HG02885 (cell line): Measurements from ENCODE around the gene CIDEC.
"Not testable (repeated sequence)": the region's sequence is repeated elsewhere in the genome, so short reads cannot be mapped to it uniquely, and the experiment has no call there.

Experiments used
- ATAC-seq: cut with Tn5 transposase; IDR thresholded peaks from one replicate; pipeline ENCODE4 v1.9.1; 2021; ENCODE audit warnings: mild to moderate bottlenecking; ENCODE audit not compliant: unreplicated experiment, poor library complexity

CIDEC gene

DNA sequence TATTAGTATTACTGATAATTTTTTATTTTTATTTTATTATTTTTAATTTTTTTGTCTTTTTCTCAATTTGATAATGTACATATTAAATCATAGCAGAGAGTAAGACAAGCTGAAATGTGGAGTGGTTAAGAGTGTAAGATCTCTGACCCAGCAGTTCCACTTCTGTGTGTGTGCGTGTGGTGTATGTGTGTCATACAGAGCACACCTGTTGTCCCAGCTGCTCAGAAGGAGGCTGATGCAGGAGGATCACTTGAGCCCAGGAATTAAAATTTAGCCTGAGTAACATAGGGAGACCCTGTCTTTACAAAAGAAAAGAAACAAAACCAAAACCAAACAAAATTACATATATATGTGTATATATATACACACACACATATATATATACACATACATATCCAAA, 1.4 kb upstream of the CIDEC start:
- no peak for ATAC-seq

DNA sequence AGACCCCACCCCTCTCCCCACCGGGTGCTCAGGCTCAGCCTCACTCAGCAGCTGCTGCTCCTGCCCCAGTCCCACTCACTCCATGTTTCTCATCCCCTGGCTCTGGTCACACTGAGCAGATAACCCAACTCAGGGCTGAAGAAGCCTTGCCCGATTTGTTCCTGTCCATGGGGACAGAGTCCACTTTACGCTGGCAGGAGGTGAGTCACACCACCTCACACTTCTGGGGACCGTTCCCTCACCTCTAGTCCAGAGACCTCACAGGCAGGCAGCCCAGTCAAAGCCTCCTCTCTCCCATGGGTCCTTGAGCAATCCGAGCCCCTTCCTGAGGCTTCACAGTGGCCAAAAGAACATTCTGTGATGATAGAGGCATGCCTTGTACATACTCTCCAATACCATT, 1.4 kb downstream of the CIDEC start:
- no peak for ATAC-seq

DNA sequence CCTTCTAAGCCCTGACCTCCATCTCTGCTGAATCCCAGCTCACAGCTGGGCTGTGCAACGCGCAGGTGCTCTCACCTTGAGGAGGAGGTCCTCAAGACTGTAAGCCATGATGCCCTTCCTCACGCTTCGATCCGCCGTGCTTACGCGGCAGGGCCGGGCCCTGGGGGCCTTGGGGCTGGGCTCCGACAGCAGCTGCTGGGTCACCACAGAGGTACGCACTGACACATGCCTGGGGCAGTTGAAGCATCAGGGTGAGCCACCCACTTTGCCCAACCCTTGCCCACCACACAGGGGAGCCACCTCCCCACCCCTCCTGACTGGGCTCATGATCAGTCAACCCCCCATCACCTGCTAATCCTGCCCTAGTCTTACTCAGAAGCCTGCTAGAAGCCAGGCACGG, 3.1 kb downstream of the CIDEC start:
- ATAC-seq, result no peak

DNA sequence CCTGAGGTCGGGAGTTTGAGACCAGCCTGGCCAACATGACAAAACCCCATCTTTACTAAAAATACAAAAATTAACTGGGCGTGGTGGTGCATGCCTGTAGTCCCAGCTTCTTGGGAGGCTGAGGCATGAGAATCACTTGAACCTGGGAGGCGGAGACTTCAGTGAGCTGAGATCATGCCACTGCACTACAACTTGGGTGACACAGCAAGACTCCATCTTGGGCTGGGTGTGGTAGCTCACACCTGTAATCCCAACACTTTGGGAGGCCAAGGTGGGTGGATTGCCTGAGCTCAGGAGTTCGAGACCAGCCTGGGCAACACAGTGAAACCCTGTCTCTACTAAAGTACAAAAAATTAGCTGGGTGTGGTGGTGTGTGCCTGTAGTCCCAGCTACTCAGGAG, 3.8 kb downstream of the CIDEC start:
- ATAC-seq, result not testable (repeated sequence)

DNA sequence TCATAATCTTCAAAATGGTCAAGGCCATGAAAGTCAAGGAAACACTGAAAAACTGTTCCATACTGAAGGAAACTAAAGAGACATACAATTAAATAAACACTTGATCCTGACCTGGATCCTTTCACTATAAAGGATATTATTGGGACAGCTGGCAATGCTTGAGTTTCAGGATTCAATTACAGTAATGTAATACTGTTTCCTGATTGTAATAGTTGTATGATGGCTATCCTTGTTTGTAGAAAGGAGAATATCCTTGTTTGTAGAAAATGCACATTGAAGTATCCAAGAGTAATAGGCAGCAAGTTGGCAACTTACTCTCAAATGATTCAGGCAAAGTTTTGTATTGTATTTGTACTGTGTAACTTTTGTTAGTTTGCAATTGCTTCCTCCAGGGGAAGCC, 4.6 kb downstream of the CIDEC start:
- ATAC-seq, result no peak

DNA sequence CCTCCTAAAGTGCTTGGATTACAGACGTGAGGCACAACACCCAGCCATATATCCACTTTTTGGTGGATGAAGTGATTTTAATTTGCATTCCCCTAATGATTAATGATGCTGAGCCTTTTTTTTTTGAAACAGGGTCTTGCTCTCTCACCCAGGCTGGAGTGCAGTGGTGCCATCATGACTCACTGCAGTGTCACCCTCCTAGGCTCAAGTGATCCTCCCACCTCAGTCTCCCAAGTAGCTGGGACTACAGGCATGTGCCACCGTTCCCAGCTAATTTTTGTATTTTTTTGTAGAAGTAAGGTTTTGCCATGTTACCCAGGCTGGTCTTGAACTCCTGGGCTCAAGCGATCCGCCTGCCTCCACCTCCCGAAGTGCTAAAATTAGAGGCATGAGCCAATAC, 8.0 kb downstream of the CIDEC start:
- ATAC-seq, result not testable (repeated sequence)

DNA sequence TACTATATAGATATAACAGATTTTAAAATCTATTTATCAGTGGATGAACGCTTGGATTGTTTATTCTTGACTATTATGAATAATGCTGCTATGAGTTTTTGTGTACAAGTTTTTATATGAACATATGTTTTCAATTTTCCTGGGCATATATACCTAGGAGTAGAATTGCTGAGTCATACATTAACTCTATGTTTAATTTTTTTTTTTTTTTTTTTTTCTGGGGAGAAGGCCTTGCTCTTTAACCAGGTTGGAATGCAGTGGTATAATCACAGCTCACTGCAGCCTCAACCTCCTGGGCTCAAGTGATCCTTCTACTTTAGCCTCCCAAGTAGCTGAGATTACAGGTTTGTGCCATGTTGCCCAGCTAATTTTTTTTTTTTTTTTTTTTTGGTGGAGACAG, 9.1 kb downstream of the CIDEC start:
- no peak for ATAC-seq

DNA sequence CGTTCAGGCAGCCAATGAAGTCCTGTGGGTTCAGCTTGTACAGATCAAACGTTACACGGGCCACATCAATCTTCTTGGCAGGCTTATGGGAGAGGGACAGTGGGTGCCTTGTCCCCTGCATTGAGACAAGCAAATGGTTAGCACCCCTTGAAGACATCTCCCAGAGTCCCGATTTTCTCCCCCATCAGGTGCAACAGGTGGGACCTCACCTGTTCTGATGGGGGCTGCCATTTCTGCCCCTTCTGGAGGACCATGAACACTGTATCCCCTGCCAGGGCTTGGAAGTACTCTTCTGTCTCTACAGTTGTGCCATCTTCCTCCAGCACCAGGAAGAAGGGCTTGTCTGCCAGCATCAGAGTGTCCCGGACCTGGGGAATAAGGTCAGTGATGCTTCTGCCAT, 10.1 kb downstream of the CIDEC start:
- ATAC-seq, result no peak

DNA sequence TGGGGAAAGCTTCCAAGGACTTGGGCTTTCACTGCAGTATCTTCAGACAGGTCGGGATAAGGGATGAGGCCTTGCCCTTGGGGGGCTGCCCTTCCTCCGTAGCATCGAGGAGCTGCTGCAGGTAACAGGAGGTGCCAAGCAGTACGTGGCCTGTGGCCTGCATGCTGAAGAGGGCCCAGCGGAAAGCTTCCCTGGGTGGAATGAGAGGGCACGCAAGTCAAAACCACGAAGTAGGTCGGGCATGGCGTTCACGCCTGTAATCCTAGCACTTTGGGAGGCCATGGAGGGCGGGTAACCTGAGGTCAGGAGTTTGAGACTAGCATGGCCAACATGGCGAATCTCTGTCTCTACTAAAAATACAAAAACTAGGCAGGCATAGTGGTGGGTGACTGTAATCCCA, 12.9 kb downstream of the CIDEC start:
- no peak for ATAC-seq

DNA sequence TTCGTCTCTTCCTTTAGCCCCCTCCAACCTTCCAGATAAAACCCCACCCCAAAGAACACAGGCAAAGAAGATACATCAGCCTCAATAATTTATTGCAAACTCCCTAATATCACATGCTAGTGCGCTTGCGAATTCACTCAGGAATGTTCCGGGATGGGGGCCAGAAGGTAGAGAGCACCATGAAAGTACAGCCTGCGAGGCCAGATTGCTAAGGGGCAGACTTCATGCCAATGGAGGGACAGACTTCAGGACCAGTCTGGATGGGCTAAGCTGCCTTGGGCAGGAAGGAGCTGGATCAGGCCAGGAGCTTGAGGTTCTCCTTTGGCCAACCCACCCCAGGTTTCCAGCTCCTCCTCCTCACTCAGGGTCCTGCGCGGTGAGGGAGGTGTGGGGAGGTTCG, 13.4 kb downstream of the CIDEC start:
- ATAC-seq, result no peak

DNA sequence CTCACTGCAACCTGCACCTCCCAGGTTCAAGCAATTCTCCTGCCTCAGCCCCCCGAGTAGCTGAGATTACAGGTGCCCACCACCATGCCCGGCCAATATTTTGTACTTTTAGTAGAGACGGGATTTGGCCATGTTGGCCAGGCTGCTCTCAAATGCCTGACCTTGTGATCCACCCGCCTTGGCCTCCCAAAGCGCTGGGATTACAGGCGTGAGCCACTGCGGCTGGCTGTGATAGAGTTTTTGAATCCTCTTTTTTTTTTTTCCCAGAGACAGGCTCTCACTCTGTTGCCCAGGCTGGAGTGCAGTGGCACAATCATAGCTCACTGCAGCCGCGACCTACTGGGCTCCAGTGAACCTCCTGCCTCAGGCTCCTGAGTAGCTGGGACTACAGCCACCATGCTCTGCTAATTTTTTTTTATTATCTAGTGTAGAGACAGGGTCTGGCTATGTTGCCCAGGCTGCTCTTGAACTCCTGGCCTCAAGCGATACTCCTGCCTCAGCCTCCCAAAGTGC, 14.9 kb downstream of the CIDEC start:
- not testable (repeated sequence) for ATAC-seq

DNA sequence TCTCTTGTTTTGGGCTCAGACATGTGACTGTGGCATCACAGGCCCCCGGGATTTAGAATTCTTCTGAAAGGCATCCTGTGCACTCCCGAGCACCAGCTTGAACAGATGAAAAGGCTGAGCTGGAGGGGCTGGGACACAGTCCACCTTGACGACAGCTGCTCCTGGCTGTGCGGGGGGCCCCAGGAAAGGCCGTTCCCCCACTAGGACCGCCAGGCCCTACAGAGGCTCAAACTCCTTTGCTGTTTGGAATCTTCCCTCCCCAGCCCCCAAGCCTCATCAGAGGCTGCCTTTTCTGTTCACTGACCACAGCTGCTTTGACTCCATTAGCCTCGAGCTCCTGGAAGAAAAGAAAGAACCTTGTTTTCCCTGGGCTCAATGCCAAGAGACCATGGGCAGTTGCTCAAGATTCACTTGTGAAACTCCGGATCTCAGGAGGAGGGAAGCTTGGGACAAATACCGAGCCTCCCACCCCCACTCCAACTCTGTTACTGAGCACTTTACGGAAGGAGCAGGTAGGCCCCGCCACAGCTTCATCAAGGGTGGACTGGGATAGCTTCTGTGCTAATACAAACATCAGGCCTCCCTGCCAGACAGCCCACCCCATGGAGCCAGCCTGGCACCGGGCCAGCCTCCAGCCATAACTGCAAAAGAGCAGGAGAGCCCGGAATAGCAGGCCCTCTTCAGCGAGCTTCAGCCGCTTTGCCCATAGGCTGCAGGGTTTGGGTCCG, 15.7 kb downstream of the CIDEC start:
- ATAC-seq, result no peak

DNA sequence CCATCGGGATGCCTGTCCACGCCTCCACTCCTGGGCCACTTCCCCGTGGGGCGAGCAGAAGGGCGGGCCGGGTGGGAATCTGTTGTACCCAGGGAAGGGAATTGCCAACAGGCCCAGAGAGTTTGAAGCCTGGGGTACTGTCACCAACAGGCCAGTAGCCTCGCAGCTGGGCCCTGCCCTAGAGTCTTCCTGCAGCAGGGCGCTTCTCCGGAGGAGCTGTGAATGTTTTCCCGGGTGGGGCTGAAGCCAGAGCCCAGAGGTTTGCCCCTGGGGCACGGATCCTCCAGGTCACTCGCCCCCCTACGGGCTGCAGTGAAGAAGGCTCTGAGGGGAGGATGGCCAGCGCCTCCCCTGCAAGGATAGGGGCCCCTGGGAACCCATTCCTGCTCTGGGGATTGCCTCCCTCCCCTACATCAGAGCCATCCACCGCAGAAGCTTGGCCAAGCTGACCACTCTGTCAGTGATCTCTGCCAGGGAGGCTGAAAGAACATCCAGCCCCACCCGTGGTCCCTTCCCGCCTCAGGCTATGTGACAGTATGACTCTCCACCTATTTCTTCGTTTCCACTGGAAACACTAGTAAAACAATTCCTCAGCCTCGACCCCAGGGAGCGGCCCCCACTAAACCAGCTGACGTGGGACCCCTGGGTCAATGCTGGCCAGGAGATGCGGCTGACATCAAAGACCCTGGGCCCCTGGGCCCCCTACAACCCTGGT, 16.8 kb downstream of the CIDEC start:
- ATAC-seq, result no peak

DNA sequence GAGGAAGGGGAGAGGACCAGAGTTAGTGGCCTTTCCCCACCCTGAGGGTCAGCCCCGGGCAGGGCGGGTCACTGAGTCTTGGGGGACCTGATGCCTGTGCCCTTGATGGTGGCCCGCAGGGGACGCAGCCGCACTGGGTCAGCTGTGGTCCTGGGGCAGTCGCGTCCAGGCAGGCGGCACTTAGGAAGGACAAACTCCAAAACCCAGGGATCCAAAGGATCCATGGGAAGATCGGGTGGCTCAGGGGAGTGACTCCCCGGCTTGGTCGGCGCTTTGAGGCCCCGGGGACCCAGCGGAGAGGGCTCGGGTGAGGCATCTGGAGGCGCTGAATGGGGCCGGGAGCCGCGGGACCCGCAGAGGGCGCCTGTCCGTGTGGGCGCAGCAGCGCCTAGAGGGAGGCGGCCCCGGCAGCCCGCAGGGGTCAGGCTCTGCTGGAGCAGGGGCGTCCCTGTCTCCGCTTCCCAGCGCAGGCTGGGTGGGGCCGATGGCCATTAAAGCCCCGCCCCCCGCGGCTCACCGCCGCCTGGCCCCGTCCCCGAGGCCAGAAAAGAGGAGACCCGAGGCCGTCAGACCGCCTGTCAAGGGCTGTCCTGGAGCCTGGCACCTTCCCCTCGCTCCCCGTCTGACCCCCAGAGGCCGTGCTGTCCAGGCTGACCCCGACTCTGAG, 17.5 kb downstream of the CIDEC start:
- no peak for ATAC-seq

DNA sequence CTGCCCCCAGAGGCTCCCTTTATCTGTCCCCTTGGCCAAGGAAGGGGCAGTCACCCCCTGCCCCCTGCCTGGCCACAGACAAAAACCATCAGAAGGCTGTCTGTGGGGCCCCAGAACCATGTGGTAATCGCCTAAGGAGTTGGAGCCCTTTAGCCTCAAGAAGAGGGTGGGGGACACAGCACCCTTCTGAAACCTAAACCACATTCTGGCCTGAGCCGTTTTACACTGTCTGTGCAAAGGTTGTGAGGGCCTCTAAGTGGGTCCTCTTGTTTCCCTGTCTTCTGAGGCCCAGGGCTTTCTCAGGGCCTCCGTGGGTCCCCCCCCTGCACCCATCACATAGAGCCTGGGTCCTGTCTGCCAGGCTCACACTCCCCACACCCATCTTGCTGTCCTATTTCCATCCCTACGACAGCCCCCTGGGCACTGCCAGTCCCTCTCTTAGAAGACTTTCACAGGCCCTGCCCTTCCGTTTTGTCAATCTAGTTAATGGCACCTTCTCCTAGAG, 18.4 kb downstream of the CIDEC start:
- ATAC-seq, result no peak

DNA sequence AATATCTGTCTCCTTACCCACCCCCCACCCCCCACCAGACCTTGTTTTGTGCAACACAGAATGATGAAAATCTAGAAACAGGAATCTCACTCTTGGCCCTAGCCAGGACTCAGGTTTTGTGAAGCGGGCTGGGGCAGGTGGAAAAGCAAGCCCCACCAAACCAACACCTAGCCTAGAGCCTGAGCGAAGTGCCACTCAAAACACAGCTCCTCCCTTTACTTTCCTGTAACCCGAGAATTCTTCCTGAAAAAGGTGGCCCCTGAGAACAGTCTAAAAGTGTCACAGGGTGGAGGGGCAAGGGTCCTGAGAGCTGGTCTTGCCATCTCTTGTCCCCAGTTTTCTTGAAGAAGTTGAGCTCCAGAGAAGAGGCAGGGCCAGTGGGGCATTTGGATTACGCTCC, 18.9 kb downstream of the CIDEC start:
- ATAC-seq, result no peak

DNA sequence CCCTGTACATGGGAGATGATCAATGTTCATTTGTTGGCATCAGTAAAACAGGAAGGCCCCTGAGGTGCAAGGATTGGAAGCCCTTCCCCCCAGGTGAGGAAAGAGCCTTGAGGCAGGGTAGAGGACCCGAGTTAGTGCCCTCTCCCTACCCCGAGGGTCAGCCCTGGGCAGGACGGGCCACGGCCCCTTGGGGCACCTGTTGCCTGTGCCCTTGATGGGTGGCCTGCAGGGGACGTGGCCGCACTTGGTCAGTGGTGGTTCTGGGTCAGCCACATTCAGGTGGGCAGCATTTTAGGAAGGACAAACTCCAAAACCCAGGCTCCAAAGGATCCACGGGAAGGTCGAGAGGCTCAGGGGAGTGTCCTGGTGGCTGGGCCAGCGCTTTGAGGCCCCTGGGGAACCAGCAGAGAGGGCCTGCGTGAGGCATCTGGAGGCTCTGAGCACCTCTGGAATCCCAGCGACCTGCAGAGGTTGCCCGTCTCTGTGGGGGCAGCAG, 20.5 kb downstream of the CIDEC start:
- ATAC-seq, result no peak

DNA sequence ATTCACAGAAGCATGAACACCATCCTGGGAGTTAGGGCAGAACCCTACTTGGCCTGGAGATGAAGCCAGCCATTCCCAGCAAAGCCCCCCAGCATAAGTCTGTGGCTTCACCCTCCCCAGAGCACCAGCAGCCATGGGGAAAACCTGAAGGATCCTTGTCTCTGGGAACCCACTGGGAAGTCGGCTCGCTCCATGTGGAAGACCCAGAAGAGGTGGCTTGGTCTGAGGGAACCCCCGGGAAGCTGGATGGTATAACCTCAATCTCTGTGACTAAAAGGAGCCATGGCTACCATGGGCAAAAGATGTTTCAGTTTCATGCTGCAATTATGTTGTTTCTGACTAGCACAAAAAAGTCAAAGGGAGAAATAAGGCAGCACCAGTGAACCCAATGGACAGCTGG, 24.5 kb downstream of the CIDEC start:
- no peak for ATAC-seq

DNA sequence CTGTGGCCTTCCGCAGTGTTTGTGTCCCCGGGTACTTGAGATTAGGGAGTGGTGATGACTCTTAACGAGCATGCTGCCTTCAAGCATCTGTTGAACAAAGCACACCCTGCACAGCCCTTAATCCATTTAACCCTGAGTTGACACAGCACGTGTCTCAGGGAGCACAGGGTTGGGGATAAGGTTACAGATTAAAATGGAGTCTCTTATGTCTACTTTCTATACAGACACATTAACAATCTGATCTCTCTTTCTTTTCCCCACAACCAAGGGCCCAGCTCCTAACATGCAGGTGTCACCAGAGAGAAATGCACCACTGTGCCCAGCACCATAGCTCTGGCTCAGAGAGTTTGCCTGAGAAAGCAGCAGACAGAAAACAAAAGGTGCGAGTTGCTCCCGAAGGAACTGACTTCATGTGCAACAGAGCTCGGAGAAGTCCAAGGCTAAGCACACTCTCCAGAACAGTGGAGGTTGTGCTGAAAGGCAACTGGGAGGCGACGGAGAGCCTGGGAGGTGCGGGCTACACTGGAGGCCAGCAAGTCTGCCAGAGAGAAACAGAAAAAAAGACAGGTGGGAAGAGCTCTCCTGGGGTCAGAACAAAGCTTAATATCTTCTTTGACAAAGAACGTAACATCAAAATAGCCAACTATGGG, 25.6 kb downstream of the CIDEC start:
- not testable (repeated sequence) for ATAC-seq

DNA sequence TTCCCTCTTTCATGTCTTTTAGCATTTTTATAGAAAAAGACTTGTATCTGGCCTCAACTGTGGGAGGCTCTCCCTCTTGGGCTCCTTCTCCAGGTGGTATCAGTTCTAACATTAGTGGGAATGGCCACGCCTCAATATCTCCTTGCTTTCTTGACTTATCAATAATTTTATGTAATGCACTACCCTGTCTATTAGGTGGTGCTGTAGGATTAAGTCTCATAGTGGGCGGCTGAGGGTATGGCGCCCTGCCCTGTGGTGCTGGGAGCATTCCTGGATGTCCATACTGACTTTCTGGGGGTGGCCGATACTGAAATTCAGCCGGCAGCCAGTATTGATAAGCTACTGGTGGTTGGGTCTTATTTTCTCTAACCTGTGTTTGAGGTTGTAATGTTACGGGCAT, 27.5 kb downstream of the CIDEC start:
- no peak for ATAC-seq
